Endothelial cell of umbilical vein (primary cell): ENCODE data around the gene ARPIN. TPM values are rescaled to one million over a fixed set of nuclear protein-coding genes. Genes with fewer than 3 reads are reported as not detected.

Experiments used
- BruUV-seq: library from RNA; stranded (reverse); fragments of 400-500 nt; replicated peaks from 2 replicates; lab custom pipeline; 2021; lab: Mats Ljungman, UMichigan
- CTCF ChIA-PET: fragments of 300-600, 350-600 bp; sonication (Branson Sonifier 250); formaldehyde crosslinking; loops from one replicate; lab custom pipeline; 2021; ENCODE audit warnings: antibody characterized with exemption, inconsistent platforms; lab: Charles Lee
- POLR2A ChIA-PET: fragments of 300-600, 350-600 bp; sonication (Branson Sonifier 250); formaldehyde crosslinking; loops from one replicate; lab custom pipeline; 2021; ENCODE audit warnings: antibody characterized with exemption, inconsistent platforms; lab: Charles Lee
- DNase-seq: peaks from one replicate; pipeline ENCODE4 v3.0.0-alpha.2; 2011; ENCODE audit warnings: low read depth, low spot score
- FAIRE-seq: peaks from 2 replicates; lab custom pipeline; 2011; peaks lifted over from hg19 to GRCh38; lab: Jason Lieb, UNC
- H2AFZ ChIP-seq: 2 replicates; pipeline ENCODE4 v1.6.0; 2012; ENCODE audit warnings: low read depth, low read length, control low read depth, inconsistent platforms
- H3K27ac ChIP-seq: 2 replicates; pipeline ENCODE4 v1.5.1; 2011; ENCODE audit warnings: low read depth, mild to moderate bottlenecking, control low read depth, low read length, moderate library complexity; ENCODE audit not compliant: insufficient read depth
- H3K27me3 ChIP-seq, 2 experiments: 2 replicates each; pipeline versions ENCODE4 v1.6.0 to v1.6.1; 2011; ENCODE audit warnings: low read length in 2 of 2, mixed read lengths in 1 of 2; ENCODE audit not compliant: control insufficient read depth in 2 of 2, insufficient read depth in 2 of 2
- H3K36me3 ChIP-seq, 2 experiments: 2 replicates in 1 of 2; 3 replicates in 1 of 2; pipeline ENCODE4 v1.5.1; 2011; ENCODE audit warnings: low read length in 2 of 2, mild to moderate bottlenecking in 1 of 2, moderate library complexity in 1 of 2; ENCODE audit not compliant: control insufficient read depth in 2 of 2, insufficient read depth in 2 of 2; ENCODE audit errors: extremely low read depth in 1 of 2
- H3K4me1 ChIP-seq: 3 replicates; pipeline ENCODE4 v1.5.1; 2011; ENCODE audit warnings: mild to moderate bottlenecking, low read length; ENCODE audit not compliant: control insufficient read depth, insufficient read depth; ENCODE audit errors: extremely low read depth
- H3K4me2 ChIP-seq: 2 replicates; pipeline ENCODE4 v1.6.1; 2011; ENCODE audit warnings: low read length, control low read depth, mixed read lengths; ENCODE audit not compliant: insufficient read depth
- H3K4me3 ChIP-seq, 3 experiments: fragments of 200-600 bp in 1 of 3; sonication (generic), shearing (Covaris generic) in 1 of 3; replicated peaks in 1 of 3; 2 replicates each; pipeline ENCODE4 v1.5.1; 2011 to 2016; ENCODE audit warnings: control low read depth in 3 of 3, low read length in 3 of 3, mild to moderate bottlenecking in 2 of 3, inconsistent platforms in 1 of 3, low read depth in 1 of 3, moderate library complexity in 1 of 3; ENCODE audit not compliant: insufficient read depth in 1 of 3
- H3K79me2 ChIP-seq: 2 replicates; pipeline ENCODE4 v1.6.0; 2012; ENCODE audit warnings: low read length, inconsistent platforms; ENCODE audit not compliant: control insufficient read depth, insufficient read depth
- H3K9ac ChIP-seq: replicated peaks from 2 replicates; pipeline ENCODE3; 2011; ENCODE audit warnings: low read length, control low read depth; ENCODE audit not compliant: insufficient read depth; ENCODE audit errors: extremely low read depth
- H3K9me1 ChIP-seq: replicated peaks from 3 replicates; pipeline ENCODE4 v1.6.0; 2011; ENCODE audit warnings: mild to moderate bottlenecking, low read length; ENCODE audit not compliant: control insufficient read depth, insufficient read depth; ENCODE audit errors: extremely low read depth
- H3K9me3 ChIP-seq: replicated peaks from 2 replicates; pipeline ENCODE4 v1.5.1; 2012; ENCODE audit warnings: low read length, inconsistent platforms; ENCODE audit not compliant: control insufficient read depth, insufficient read depth
- H4K20me1 ChIP-seq: replicated peaks from 2 replicates; pipeline ENCODE3; 2011; ENCODE audit warnings: mild to moderate bottlenecking, low read length; ENCODE audit not compliant: control insufficient read depth, insufficient read depth; ENCODE audit errors: extremely low read depth
- EZH2 ChIP-seq: IDR thresholded peaks from 2 replicates; pipeline ENCODE4 v1.6.1; 2012; ENCODE audit warnings: borderline replicate concordance, low read depth, mild to moderate bottlenecking, moderate library complexity, low read length, inconsistent platforms; ENCODE audit not compliant: severe bottlenecking
- FOS ChIP-seq: IDR thresholded peaks from 2 replicates; pipeline ENCODE4 v1.6.1; 2011; ENCODE audit warnings: mild to moderate bottlenecking, low read length, moderate library complexity, borderline replicate concordance; ENCODE audit not compliant: insufficient read depth
- GATA2 ChIP-seq: IDR thresholded peaks from 2 replicates; pipeline ENCODE4 v1.7.0; 2011; ENCODE audit warnings: low read depth, mild to moderate bottlenecking, moderate library complexity, mixed read lengths, low read length; ENCODE audit not compliant: insufficient read length, insufficient read depth
- JUN ChIP-seq: IDR thresholded peaks from 2 replicates; pipeline ENCODE4 v1.6.1; 2011; ENCODE audit warnings: borderline replicate concordance, low read depth; ENCODE audit not compliant: insufficient read length, insufficient read depth
- MYC ChIP-seq: IDR thresholded peaks from one replicate; pipeline ENCODE4 v1.6.1; 2011; ENCODE audit warnings: mild to moderate bottlenecking, low read depth, low read length
- POLR2A ChIP-seq: IDR thresholded peaks from 2 replicates; pipeline ENCODE4 v1.6.1; 2012; ENCODE audit warnings: low read depth, mild to moderate bottlenecking, control low read depth, low read length
- POLR2AphosphoS5 ChIP-seq: IDR thresholded peaks from 2 replicates; pipeline ENCODE4 v1.6.1; 2012; ENCODE audit warnings: low read depth, mild to moderate bottlenecking, control low read depth, low read length, moderate library complexity; ENCODE audit not compliant: insufficient read depth
- dilution Hi-C: fragments of 300-500 bp; cut with MboI; formaldehyde crosslinking; loops from one replicate; pipeline ENCODE4 v1.15.0; 2019; ENCODE audit warnings: low sequenced_read_pairs; ENCODE audit not compliant: extremely low pct_ligation_motif_present
- intact Hi-C: fragments of 100-400 bp; cut with micrococcal nuclease; formaldehyde crosslinking; loops from one replicate; pipeline ENCODE4 v1.10.0; 2022
- microRNA-seq: library from miRNA; unstranded; fragments of <30 nt; microRNA quantifications from one replicate; pipeline ENCODE4 v1.2.0, GENCODE V29; 2021; ENCODE audit warnings: borderline number of aligned reads, borderline replicate concordance
- polyA plus RNA-seq, 4 experiments: library from polyadenylated mRNA; depleted of rRNA in 3 of 4; stranded (reverse) in 3 of 4; unstranded in 1 of 4; fragments of >200 nt; gene quantifications; 2 replicates each; pipeline versions ENCODE4 v1.2.1 to v1.2.3, GENCODE V29; 2011 to 2012; ENCODE audit warnings: missing spikeins in 1 of 4
- small RNA-seq: library from RNA; depleted of rRNA; stranded (forward); fragments of <200 nt; gene quantifications from one replicate; pipeline ENCODE3, GENCODE V24; 2012; ENCODE audit warnings: low replicate concordance, low read depth; ENCODE audit not compliant: insufficient read depth, insufficient read length
- total RNA-seq: library from RNA; stranded (reverse); gene quantifications from 2 replicates; pipeline ENCODE4 v1.2.3, GENCODE V29; 2021
- TF ChIP-seq, protein P1 (sequence below): IDR thresholded peaks from 2 replicates; pipeline ENCODE4 v1.6.1; 2011; ENCODE audit not compliant: insufficient read depth, insufficient read length
- TF ChIP-seq, protein P2 (sequence below), 2 donors: IDR thresholded peaks; 1 replicate in 1 of 2; 2 replicates in 1 of 2; pipeline ENCODE4 v1.5.1; 2011; ENCODE audit warnings: low read length in 2 of 2, mild to moderate bottlenecking in 2 of 2, moderate library complexity in 2 of 2, control low read depth in 1 of 2, inconsistent platforms in 1 of 2, low read depth in 1 of 2; ENCODE audit not compliant: insufficient read depth in 1 of 2; ENCODE audit errors: extremely low read depth in 1 of 2

ARPIN gene
- total and polyA plus RNA-seq, 2 donors (not counting 3 experiments of a cell fraction or from before 2014, with no cell fraction given): 13.0 to 23.3 TPM

DNA sequence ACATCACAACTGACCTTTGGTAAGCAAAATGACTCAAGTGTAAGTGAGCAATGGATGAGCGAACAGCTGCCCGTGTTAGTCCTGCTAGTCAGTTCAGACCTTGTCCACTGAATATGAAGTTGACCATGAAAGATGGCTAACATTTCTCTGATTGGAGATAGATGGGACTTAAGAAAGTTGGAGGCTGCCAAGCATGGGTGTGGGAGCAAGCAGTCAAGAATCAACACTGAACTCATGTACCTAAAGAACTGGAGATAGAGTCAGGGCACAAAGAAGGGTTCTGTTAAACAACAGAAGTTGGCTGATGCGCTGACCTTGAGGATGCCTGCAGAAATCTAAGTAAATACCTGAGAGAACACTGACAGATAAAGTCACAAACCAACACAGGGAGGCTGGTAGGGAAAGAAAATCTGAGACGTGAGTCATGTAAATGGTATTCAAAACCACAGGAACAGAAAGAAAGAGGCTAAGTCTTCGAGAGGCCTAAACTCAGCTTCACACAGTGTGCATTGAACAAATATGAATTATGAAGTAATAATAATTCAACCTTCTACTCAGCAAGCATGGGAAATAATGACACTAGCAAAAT, 67.4 kb downstream of the ARPIN start:
- no peak overlapping the region for H3K4me2 ChIP-seq
- H3K36me3 ChIP-seq: no peaks in the 10 kb centered on the region
- no peak for TF ChIP-seq MYC
- TF ChIP-seq FOS: peak; percentile 72
- TF ChIP-seq, protein P1, sequence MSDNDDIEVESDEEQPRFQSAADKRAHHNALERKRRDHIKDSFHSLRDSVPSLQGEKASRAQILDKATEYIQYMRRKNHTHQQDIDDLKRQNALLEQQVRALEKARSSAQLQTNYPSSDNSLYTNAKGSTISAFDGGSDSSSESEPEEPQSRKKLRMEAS: no peak
- TF ChIP-seq POLR2AphosphoS5: peak; percentile 47
- TF ChIP-seq GATA2: peak; percentile 54
- peak; percentile 67 for TF ChIP-seq JUN
- TF ChIP-seq POLR2A: peak; percentile 10
- TF ChIP-seq EZH2: no peak
- TF ChIP-seq, protein P2, sequence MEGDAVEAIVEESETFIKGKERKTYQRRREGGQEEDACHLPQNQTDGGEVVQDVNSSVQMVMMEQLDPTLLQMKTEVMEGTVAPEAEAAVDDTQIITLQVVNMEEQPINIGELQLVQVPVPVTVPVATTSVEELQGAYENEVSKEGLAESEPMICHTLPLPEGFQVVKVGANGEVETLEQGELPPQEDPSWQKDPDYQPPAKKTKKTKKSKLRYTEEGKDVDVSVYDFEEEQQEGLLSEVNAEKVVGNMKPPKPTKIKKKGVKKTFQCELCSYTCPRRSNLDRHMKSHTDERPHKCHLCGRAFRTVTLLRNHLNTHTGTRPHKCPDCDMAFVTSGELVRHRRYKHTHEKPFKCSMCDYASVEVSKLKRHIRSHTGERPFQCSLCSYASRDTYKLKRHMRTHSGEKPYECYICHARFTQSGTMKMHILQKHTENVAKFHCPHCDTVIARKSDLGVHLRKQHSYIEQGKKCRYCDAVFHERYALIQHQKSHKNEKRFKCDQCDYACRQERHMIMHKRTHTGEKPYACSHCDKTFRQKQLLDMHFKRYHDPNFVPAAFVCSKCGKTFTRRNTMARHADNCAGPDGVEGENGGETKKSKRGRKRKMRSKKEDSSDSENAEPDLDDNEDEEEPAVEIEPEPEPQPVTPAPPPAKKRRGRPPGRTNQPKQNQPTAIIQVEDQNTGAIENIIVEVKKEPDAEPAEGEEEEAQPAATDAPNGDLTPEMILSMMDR (IDR thresholded peaks at IDR 0.05; ENCODE audit: extremely low read depth in 1 of 2, insufficient read depth in 1 of 2, low read depth in 1 of 2, low read length in 2 of 2): no peak
- H3K79me2 ChIP-seq: no peaks in the 10 kb centered on the region
- ChIA-PET POLR2A (no interaction called here), CTCF (interaction anchor here (1.0 to 5.7 kb wide), 7 partner anchors 8 to 84 kb away, joined by 3 to 36 read pairs (median 5); no protein-coding TSS in a partner anchor)
- DNase-seq (peak; percentile 82), FAIRE-seq (peak; percentile 68)
- BruUV-seq: no TSS peak
- peak overlapping the region; percentile 86 for H3K27ac ChIP-seq
- intact Hi-C loops: no loop called here
- no peak overlapping the region for H2AFZ ChIP-seq
- no peak overlapping the region for H3K9ac ChIP-seq
- no peak overlapping the region for H3K4me3 ChIP-seq
- H3K9me3 ChIP-seq: no peaks in the 10 kb centered on the region
- no peaks in the 10 kb centered on the region for H3K27me3 ChIP-seq
- H3K4me1 ChIP-seq: peaks cover 37% of the 10 kb centered on the region
- H4K20me1 ChIP-seq: no peaks in the 10 kb centered on the region
- H3K9me1 ChIP-seq: no peaks in the 10 kb centered on the region
- dilution Hi-C loops: no loop called here

Small RNA genes lying within 50 kb of the gene (microRNA-seq; reads per million reads assigned to microRNA genes)
- gene MIR5009 (not detected), gene MIR5094 (not detected)

Small RNA genes lying within 50 kb of the gene (small RNA-seq; reads per million reads assigned to genes)
- gene MIR5009 (not detected), gene MIR5094 (not detected), gene RNU6-1111P (not detected), gene RNU7-111P (not detected)

Other genes with a start within 250 kb of the ARPIN start
- gene PLIN1, start 233.6 kb downstream of the ARPIN start, total RNA-seq: 0.12 TPM in 1 of 2 replicates, not detected in the other
- 0.07 and 0.08 TPM in 2 replicates for gene PLIN1, start 233.6 kb downstream of the ARPIN start, polyA plus RNA-seq
- gene PEX11A, start 222.2 kb downstream of the ARPIN start, total RNA-seq: 3.2 and 3.7 TPM in 2 replicates
- gene PEX11A, start 222.2 kb downstream of the ARPIN start, polyA plus RNA-seq: 4.3 and 4.4 TPM in 2 replicates
- not detected in 2 replicates for gene WDR93, start 222.1 kb downstream of the ARPIN start, total RNA-seq
- 0.05 and 0.07 TPM in 2 replicates for gene WDR93, start 222.1 kb downstream of the ARPIN start, polyA plus RNA-seq
- gene MESP1, start 161.7 kb downstream of the ARPIN start, total RNA-seq: 1.0 and 1.7 TPM in 2 replicates
- 0.68 and 1.0 TPM in 2 replicates for gene MESP1, start 161.7 kb downstream of the ARPIN start, polyA plus RNA-seq
- gene MESP2, start 136.6 kb downstream of the ARPIN start, total RNA-seq: 0.42 TPM in 1 of 2 replicates, not detected in the other
- 0.21 and 0.43 TPM in 2 replicates for gene MESP2, start 136.6 kb downstream of the ARPIN start, polyA plus RNA-seq
- gene ANPEP, start 98.1 kb downstream of the ARPIN start, total RNA-seq: 199 and 221 TPM in 2 replicates
- 177 and 190 TPM in 2 replicates for gene ANPEP, start 98.1 kb downstream of the ARPIN start, polyA plus RNA-seq
- 20.4 and 31.1 TPM in 2 replicates for gene AP3S2, start 19.0 kb downstream of the ARPIN start, total RNA-seq
- gene AP3S2, start 19.0 kb downstream of the ARPIN start, polyA plus RNA-seq: 8.8 and 14.6 TPM in 2 replicates
- 31.8 and 32.4 TPM in 2 replicates for gene ZNF710, start 88.4 kb upstream of the ARPIN start, total RNA-seq
- 8.9 and 9.2 TPM in 2 replicates for gene ZNF710, start 88.4 kb upstream of the ARPIN start, polyA plus RNA-seq
- gene IDH2, start 189.5 kb upstream of the ARPIN start, total RNA-seq: 127 and 133 TPM in 2 replicates
- gene IDH2, start 189.5 kb upstream of the ARPIN start, polyA plus RNA-seq: 123 and 137 TPM in 2 replicates